Kidney epithelial cell (primary cell): ENCODE data around the gene TUBA1C. TPM values are rescaled to one million over a fixed set of nuclear protein-coding genes. Genes with fewer than 3 reads are reported as not detected.

Experiments
- DNase-seq: peaks from one replicate; pipeline ENCODE4 v3.0.0-alpha.2; 2010; ENCODE audit warnings: low read depth
- H3K27me3 ChIP-seq: 2 replicates; pipeline ENCODE4 v1.6.0; 2011; ENCODE audit warnings: low read length; ENCODE audit not compliant: control insufficient read depth, insufficient read depth
- H3K36me3 ChIP-seq: 2 replicates; pipeline ENCODE4 v1.5.1; 2011; ENCODE audit warnings: low read length; ENCODE audit not compliant: control insufficient read depth, insufficient read depth
- H3K4me3 ChIP-seq: 2 replicates; pipeline ENCODE4 v1.5.1; 2011; ENCODE audit warnings: low read depth, mild to moderate bottlenecking, control low read depth, low read length
- total RNA-seq: library from RNA; depleted of rRNA; stranded (reverse); fragments of >200 nt; gene quantifications from 2 replicates; pipeline ENCODE4 v1.2.3, GENCODE V29; 2015
- TF ChIP-seq, protein P1 (sequence below): IDR thresholded peaks from 2 replicates; pipeline ENCODE4 v1.5.1; 2011; ENCODE audit warnings: mild to moderate bottlenecking, moderate library complexity, low read length, control low read depth, inconsistent platforms; ENCODE audit not compliant: insufficient read depth, poor library complexity, severe bottlenecking

Gene TUBA1C
- total RNA-seq, 1 donor from 2014 or later: 544 TPM

DNA sequence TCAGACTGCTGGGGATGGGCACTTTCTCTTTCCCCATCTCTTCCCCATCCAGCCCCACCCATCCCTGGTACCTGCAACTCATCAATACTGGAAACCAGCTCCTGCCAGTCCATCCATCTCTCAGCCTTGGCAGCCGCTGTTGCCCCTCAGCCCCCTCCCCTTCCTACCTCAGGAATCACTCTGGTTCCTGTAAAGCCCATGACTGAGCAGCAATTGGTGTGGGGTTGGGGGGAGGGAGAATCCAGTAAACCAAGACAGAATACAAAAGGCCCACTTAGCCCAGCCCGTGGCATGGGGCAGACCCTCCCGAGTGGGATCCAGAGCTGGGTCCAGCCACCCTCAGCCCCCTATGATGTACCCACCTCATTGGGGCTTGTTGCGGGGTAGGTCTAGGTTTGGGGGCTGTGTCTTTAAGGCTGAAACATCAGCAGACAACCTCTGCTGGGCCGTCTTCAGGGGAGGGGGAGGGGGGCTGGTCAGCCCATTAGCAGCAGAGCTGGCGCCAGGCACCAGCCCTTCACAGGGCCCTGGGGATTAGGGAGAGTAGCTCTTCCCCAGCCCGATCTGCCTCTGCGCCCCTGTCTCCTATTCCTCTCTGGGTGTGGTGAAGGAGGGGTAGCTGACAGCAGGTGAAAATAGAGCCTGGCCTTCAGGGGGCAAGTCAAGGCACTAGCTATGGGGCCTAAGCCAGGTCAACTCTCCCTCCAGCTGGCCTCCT lies 29.4 kb downstream of the TUBA1C start:
- TF ChIP-seq, protein P1, sequence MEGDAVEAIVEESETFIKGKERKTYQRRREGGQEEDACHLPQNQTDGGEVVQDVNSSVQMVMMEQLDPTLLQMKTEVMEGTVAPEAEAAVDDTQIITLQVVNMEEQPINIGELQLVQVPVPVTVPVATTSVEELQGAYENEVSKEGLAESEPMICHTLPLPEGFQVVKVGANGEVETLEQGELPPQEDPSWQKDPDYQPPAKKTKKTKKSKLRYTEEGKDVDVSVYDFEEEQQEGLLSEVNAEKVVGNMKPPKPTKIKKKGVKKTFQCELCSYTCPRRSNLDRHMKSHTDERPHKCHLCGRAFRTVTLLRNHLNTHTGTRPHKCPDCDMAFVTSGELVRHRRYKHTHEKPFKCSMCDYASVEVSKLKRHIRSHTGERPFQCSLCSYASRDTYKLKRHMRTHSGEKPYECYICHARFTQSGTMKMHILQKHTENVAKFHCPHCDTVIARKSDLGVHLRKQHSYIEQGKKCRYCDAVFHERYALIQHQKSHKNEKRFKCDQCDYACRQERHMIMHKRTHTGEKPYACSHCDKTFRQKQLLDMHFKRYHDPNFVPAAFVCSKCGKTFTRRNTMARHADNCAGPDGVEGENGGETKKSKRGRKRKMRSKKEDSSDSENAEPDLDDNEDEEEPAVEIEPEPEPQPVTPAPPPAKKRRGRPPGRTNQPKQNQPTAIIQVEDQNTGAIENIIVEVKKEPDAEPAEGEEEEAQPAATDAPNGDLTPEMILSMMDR: no peak
- peaks cover 57% of the 10 kb centered on the region for H3K27me3 ChIP-seq
- no peak for DNase-seq
- H3K4me3 ChIP-seq: no peak overlapping the region
- no peaks in the 10 kb centered on the region for H3K36me3 ChIP-seq

DNA sequence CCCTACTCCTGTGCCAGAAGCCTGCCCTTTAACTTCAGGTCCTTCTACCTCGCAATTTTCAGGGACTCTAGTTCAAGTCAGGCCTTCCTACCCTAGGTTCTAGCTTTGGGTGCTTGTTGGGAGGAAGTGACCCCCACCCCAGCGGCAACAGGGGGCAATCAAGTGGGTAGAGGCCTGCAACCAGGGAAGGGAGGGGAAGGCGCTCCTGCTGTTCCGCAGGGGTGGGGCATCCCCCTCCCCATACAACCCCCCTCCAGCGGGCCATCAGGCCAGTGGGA lies 29.9 kb downstream of the TUBA1C start:
- Histone ChIP-seq H3K36me3 (no peaks in the 10 kb centered on the region), H3K4me3 (no peak overlapping the region), H3K27me3 (peaks cover 57% of the 10 kb centered on the region)
- no peak for DNase-seq
- TF ChIP-seq, protein P1: no peak

DNA sequence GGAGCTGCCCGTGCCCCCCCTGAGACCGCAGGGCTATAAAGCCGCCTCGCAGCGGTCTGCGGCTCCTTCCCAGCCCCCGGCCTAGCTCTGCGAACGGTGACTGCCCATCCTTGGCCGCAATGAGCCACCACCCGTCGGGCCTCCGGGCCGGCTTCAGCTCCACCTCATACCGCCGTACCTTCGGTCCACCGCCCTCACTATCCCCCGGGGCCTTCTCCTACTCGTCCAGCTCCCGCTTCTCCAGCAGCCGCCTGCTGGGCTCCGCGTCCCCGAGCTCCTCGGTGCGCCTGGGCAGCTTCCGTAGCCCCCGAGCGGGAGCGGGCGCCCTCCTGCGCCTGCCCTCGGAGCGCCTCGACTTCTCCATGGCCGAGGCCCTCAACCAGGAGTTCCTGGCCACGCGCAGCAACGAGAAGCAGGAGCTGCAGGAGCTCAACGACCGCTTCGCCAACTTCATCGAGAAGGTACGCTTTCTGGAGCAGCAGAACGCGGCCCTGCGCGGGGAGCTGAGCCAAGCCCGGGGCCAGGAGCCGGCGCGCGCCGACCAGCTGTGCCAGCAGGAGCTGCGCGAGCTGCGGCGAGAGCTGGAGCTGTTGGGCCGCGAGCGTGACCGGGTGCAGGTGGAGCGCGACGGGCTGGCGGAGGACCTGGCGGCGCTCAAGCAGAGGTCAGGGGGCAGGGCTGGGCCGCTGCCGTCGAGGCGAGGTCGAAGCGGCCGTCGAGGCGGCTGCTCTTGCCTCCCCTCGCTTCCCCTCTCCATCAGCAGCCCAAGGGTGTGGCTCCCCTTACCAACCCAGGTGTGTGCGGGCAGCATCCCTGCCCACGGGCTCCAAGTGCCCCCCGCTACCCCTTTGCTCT lies 30.4 kb downstream of the TUBA1C start, which contains the start of gene PRPH:
Gene PRPH, plus strand, starts transcription at position 66 of the 855 bp plus-strand sequence. Its CDS starts 54 bp downstream, at position 120.
- H3K27me3 ChIP-seq: peaks cover 57% of the 10 kb centered on the region
- no peak for DNase-seq
- no peaks in the 10 kb centered on the region for H3K36me3 ChIP-seq
- H3K4me3 ChIP-seq: no peak within 1 kb of the TSS
- TF ChIP-seq, protein P1: peak; percentile 10

DNA sequence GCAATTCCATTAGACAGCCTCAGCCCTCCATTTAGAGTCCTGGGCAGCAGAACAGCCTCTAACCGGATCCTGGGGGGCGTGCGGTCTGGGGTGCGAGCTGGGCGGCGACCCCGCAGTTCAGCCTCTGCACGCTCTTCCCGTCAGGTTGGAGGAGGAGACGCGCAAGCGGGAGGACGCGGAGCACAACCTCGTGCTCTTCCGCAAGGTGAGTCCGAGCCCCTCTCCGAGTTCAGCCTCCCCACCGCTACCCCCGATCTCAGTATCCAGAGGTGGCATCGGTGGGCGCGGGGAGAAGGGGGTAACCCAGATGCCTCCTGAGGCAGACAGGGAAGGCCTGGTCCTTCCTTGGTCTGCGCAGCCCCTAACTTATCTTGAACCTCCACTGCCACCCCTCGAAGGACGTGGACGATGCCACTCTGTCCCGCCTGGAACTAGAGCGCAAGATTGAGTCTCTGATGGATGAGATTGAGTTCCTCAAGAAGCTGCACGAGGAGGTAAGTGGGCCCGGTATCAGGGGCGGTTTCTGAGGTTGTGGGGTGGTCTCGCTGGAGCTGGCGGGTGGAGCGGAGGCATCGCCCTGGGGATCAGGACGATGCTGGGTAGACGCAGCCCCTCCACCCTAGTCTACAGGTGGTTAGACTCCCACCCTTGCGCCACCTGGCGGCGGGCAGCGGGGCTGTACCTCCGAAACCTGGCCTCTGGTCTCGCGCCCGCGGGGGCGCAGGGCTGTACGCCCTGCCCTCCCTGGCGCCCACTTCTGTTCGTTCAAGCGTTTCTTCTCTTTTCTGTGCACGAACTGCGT lies 31.4 kb downstream of the TUBA1C start:
- Histone ChIP-seq H3K4me3 (no peak overlapping the region), H3K36me3 (no peaks in the 10 kb centered on the region), H3K27me3 (peaks cover 57% of the 10 kb centered on the region)
- TF ChIP-seq, protein P1: peak; percentile 86
- no peak for DNase-seq

DNA sequence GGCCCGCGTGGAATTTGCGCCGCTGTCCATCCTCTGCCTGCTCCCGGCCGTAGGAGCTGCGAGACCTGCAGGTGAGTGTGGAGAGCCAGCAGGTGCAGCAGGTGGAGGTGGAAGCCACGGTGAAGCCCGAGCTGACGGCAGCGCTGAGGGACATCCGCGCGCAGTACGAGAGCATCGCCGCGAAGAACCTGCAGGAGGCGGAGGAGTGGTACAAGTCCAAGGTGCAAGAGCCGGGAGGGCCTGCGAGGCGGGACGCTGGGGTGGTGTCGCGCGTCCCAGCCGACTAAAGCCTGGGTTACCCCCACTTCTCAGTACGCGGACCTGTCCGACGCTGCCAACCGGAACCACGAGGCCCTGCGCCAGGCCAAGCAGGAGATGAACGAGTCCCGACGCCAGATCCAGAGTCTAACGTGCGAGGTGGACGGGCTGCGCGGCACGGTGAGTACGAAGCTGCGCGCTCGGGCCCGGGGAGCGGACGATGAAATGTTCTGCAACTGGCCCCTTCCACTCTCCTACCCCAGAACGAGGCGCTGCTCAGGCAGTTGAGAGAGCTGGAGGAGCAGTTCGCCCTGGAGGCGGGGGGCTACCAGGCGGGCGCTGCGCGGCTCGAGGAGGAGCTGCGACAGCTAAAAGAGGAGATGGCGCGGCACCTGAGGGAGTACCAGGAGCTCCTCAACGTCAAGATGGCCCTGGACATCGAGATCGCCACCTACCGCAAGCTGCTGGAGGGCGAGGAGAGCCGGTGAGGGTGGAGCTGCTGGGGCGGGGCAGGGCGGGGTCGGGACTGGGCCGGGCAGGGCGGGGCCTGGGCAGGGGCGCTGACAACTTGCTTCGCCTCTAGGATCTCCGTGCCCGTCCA lies 32.2 kb downstream of the TUBA1C start:
- Histone ChIP-seq H3K4me3 (no peak overlapping the region), H3K36me3 (no peaks in the 10 kb centered on the region), H3K27me3 (peaks cover 57% of the 10 kb centered on the region)
- TF ChIP-seq, protein P1: peak; percentile 13
- DNase-seq: no peak
